NB4 (cell line): ENCODE results near the gene ACADS.

Experiments
- MYC ChIP-seq: IDR thresholded peaks from 2 replicates; pipeline ENCODE4 v1.6.1; 2011; ENCODE audit warnings: low read depth, low read length
- POLR2A ChIP-seq: IDR thresholded peaks from 2 replicates; pipeline ENCODE4 v1.6.1; 2011; ENCODE audit warnings: mild to moderate bottlenecking; ENCODE audit not compliant: insufficient read length; ENCODE audit errors: extremely low read depth
- TF ChIP-seq, protein P1 (sequence below): IDR thresholded peaks from one replicate; pipeline ENCODE4 v1.5.1; 2012; ENCODE audit warnings: low read depth, low read length
- TF ChIP-seq, protein P2 (sequence below): IDR thresholded peaks from 2 replicates; pipeline ENCODE4 v1.6.1; 2011; ENCODE audit warnings: low read depth, low read length

DNA sequence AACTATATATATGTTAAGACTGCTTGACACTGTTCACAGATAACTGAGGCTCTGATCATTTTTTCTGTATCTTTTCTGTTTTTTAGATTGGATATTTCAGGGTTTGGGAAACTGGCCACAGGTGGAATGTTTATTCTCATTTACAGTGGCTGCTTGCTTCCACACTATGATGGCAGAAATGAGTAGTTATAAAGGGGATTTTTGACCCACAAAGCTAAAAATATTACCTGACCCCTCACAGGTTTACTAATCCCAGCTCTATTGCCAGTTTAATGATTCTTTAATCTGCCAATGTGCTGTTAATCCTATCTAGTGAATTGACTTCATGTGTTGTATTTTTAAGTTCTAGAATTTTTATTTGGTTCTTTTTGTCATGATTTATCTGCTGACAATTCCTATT lies 29.6 kb downstream of the ACADS start:
- TF ChIP-seq POLR2A (no peak), MYC (no peak)
- TF ChIP-seq, protein P1, sequence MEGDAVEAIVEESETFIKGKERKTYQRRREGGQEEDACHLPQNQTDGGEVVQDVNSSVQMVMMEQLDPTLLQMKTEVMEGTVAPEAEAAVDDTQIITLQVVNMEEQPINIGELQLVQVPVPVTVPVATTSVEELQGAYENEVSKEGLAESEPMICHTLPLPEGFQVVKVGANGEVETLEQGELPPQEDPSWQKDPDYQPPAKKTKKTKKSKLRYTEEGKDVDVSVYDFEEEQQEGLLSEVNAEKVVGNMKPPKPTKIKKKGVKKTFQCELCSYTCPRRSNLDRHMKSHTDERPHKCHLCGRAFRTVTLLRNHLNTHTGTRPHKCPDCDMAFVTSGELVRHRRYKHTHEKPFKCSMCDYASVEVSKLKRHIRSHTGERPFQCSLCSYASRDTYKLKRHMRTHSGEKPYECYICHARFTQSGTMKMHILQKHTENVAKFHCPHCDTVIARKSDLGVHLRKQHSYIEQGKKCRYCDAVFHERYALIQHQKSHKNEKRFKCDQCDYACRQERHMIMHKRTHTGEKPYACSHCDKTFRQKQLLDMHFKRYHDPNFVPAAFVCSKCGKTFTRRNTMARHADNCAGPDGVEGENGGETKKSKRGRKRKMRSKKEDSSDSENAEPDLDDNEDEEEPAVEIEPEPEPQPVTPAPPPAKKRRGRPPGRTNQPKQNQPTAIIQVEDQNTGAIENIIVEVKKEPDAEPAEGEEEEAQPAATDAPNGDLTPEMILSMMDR, result no peak
- TF ChIP-seq, protein P2, sequence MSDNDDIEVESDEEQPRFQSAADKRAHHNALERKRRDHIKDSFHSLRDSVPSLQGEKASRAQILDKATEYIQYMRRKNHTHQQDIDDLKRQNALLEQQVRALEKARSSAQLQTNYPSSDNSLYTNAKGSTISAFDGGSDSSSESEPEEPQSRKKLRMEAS, result no peak
